GM21786 (cell line): ENCODE results near the gene ATP2A2.
"Not testable (repeated sequence)": the region's sequence is repeated elsewhere in the genome, so short reads cannot be mapped to it uniquely, and the experiment has no call there.

Source experiments
- ATAC-seq: cut with Tn5 transposase; IDR thresholded peaks from one replicate; pipeline ENCODE4 v1.9.1; 2021; ENCODE audit not compliant: unreplicated experiment

The ATP2A2 gene

GRCh38 chr12:110340261-110340660 is 59.2 kb downstream of the ATP2A2 start:
- ATAC-seq = not testable (repeated sequence)

- ATAC-seq = no peak
Observed at GRCh38 chr12:110340706-110341105, 59.7 kb downstream of the ATP2A2 start.

GRCh38 chr12:110342157-110342556 is 61.1 kb downstream of the ATP2A2 start:
- ATAC-seq = no peak

GRCh38 chr12:110343114-110343513 is 62.1 kb downstream of the ATP2A2 start:
- ATAC-seq = no peak

- no peak for ATAC-seq
Observed at GRCh38 chr12:110343736-110344555, 62.9 kb downstream of the ATP2A2 start.

DNA sequence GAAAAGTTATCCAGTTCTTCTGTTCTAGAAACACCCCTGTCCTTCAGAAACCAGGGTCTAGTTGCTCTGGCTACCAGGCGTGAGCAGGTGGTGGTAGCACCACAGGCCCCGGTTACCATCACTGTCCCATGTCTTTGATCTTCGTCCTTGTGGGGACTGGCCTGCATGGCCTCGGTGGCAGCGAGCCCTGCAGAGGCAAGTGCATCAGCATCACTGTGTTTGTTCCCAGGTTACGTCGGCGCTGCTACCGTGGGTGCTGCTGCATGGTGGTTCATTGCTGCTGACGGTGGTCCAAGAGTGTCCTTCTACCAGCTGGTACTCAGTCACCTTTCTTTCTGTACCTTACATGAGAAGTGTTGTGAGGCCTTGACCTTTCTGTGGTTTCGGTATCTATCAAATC is 63.6 kb downstream of the ATP2A2 start:
- ATAC-seq = no peak

GRCh38 chr12:110345176-110345661 is 64.2 kb downstream of the ATP2A2 start:
- ATAC-seq = no peak

- no peak for ATAC-seq
Observed at GRCh38 chr12:110345963-110346362, 64.9 kb downstream of the ATP2A2 start.

- no peak for ATAC-seq
Observed at GRCh38 chr12:110347767-110348166, 66.7 kb downstream of the ATP2A2 start.

DNA sequence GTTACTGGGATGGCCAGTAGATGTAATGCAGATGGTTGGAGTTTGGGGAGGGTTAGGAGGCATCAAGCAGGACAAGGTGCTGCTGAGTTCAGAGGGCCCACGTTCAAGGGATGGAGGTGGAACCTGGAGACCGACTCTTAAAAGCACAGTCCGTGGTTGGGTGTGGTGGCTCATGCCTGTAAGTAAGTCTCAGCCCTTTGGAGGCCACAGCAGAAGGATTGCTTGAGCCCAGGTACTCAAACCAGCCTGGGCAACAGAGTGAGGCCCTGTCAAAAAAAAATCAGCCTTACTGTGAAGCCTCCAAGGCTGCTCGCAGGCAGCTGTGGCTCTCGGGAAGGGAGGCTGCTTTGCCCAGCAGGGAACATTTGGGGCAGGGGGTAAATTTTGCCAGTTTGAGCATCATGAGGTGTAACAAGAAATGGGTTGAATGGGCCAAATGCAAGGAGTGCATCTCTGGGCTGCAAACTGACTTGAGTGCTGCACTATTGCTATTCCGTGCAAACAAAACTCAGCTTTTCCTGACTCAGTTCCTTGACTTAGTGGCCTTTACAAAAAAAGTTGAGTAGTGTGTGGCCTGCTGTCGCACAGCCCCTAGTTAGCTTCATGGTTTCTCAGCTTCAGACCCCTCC is 67.5 kb downstream of the ATP2A2 start:
- ATAC-seq = no peak

- no peak for ATAC-seq
Observed at GRCh38 chr12:110349096-110349495, 68.0 kb downstream of the ATP2A2 start.

- no peak for ATAC-seq
Observed at GRCh38 chr12:110349514-110350151, 68.6 kb downstream of the ATP2A2 start.

DNA sequence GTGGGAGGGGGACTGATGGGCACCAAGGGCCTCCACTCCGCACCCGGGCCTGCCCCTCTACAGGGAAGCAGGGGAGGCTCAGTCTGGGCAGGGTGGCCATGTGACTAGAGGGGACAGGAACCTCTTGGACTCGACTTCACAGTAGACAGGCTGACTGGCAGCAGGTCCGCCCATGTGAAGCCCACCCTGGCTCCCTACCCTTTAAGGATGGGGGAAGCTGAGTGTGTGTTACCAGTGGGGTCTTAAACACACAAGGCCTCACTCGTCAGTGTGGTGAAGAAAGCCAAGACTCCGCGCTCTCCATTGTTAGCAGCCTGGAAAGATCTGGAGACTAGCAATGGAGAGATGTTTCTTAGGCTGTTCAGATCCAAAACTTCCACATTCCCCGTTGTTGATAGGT is 70.1 kb downstream of the ATP2A2 start:
- no peak for ATAC-seq

GRCh38 chr12:110352401-110352800 is 71.4 kb downstream of the ATP2A2 start:
- ATAC-seq = no peak

DNA sequence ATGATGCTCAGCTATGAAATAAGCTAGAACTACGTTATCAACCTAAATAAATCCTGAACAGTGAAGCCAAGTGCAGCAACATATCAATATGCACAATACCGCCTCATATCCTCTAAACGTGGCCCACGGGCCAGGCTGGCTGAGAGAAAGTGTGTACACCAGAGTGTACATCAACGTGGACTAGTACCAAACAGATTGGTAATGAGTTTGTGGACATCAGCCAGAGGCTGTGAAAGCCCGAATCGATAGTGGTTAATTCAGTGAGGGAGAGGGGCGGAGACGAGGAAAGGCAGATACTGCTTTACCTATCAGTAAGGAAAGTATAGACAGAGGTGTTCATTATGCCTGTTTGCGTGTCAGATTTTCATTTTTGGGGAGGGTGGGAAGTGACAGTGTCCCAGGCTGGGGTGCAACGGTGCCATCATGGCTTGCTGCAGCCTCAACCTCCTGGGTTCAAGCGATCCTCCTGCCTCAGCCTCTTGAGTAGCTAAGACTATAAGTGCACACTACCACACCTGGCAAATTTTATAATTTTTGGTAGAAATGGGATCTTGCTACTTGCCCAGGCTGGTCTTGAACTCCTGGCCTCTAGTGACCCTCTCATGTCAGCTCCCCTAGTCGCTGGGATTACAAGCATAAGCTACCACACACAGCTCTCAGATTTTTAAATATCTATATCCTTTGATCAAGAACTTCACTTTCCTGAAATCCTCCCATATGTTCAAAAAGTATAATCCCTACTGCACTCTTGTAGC is 72.3 kb downstream of the ATP2A2 start:
- ATAC-seq = no peak

GRCh38 chr12:110354172-110354780 is 73.2 kb downstream of the ATP2A2 start:
- no peak for ATAC-seq

GRCh38 chr12:110355073-110355472 is 74.0 kb downstream of the ATP2A2 start:
- no peak for ATAC-seq

DNA sequence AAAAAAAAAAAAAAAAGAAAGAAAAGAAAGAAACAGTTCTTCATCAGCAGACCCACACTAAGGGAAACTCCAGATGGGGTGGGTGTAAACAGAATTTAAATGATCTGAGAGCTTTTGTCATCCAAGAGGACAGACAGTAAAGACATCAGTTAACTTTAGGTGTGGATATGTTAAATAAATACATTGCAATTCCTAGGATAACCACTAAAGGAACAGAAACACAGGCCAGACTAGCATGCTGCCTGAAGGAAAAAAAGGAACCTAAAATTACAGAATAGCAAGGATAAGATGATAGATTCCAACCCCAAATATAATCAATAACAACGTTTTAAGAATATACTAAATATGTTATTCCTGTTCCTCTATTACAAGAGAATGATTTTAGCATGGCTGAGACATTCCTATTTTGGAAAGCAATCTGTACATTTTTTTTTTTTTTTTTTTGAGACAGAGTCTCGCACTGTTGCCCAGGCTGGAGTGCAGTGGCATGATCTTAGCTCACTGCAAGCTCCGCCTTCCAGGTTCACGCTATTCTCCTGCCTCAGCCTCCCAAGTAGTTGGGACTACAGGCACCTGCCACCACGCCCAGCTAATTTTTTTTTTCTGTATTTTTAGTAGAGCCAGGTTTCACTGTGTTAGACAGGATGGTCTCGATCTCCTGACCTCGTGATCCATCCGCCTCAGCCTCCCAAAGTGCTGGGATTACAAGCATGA is 77.5 kb downstream of the ATP2A2 start:
- ATAC-seq = not testable (repeated sequence)

- no peak for ATAC-seq
Observed at GRCh38 chr12:110361216-110361615, 80.2 kb downstream of the ATP2A2 start.
